HG02973 (cell line): ENCODE results near the gene KRT3.
"Not testable (repeated sequence)": the region's sequence is repeated elsewhere in the genome, so short reads cannot be mapped to it uniquely, and the experiment has no call there.

Experiments
- ATAC-seq: cut with Tn5 transposase; IDR thresholded peaks from one replicate; pipeline ENCODE4 v1.9.1; 2021; ENCODE audit warnings: moderate library complexity; ENCODE audit not compliant: unreplicated experiment

KRT3 gene

GRCh38 chr12:52763036-52763659 lies 32.8 kb downstream of the KRT3 start:
- no peak for ATAC-seq

- ATAC-seq: no peak
Measured at GRCh38 chr12:52761802-52762201, 34.1 kb downstream of the KRT3 start.

GRCh38 chr12:52761218-52761617 lies 34.7 kb downstream of the KRT3 start:
- not testable (repeated sequence) for ATAC-seq

GRCh38 chr12:52760623-52761022 lies 35.3 kb downstream of the KRT3 start:
- no peak for ATAC-seq

- ATAC-seq: no peak
Measured at GRCh38 chr12:52759695-52760094, 36.2 kb downstream of the KRT3 start.

GRCh38 chr12:52759218-52759617 lies 36.7 kb downstream of the KRT3 start:
- no peak for ATAC-seq

GRCh38 chr12:52757449-52758176 lies 38.3 kb downstream of the KRT3 start:
- no peak for ATAC-seq

GRCh38 chr12:52756281-52756960 lies 39.5 kb downstream of the KRT3 start:
- ATAC-seq: no peak

GRCh38 chr12:52755533-52755932 lies 40.4 kb downstream of the KRT3 start:
- no peak for ATAC-seq

- ATAC-seq: no peak
Measured at GRCh38 chr12:52754135-52754534, 41.8 kb downstream of the KRT3 start.

GRCh38 chr12:52753283-52753682 lies 42.6 kb downstream of the KRT3 start:
- no peak for ATAC-seq

- no peak for ATAC-seq
Measured at GRCh38 chr12:52752516-52752915, 43.4 kb downstream of the KRT3 start.

GRCh38 chr12:52751795-52752194 lies 44.1 kb downstream of the KRT3 start:
- no peak for ATAC-seq

- ATAC-seq: not testable (repeated sequence)
Measured at GRCh38 chr12:52750532-52750931, 45.4 kb downstream of the KRT3 start.

GRCh38 chr12:52749827-52750226 lies 46.1 kb downstream of the KRT3 start:
- no peak for ATAC-seq

- no peak for ATAC-seq
Measured at GRCh38 chr12:52748578-52748977, 47.3 kb downstream of the KRT3 start.

- no peak for ATAC-seq
Measured at GRCh38 chr12:52745554-52745953, 50.4 kb downstream of the KRT3 start.

GRCh38 chr12:52744493-52745156 lies 51.3 kb downstream of the KRT3 start:
- no peak for ATAC-seq

- ATAC-seq: no peak
Measured at GRCh38 chr12:52742822-52743457, 53.0 kb downstream of the KRT3 start.

GRCh38 chr12:52742196-52742580 lies 53.7 kb downstream of the KRT3 start:
- ATAC-seq: no peak
